ENCODE data around the gene CHD3. TPM values are rescaled to one million over a fixed set of nuclear protein-coding genes. Genes with fewer than 3 reads are reported as not detected.

Gene CHD3
- 21.3 and 23.8 TPM in 2 replicates for total RNA-seq (2014; rRNA removed; shearing (Covaris generic); ENCODE audit: low replicate concordance)

DNA sequence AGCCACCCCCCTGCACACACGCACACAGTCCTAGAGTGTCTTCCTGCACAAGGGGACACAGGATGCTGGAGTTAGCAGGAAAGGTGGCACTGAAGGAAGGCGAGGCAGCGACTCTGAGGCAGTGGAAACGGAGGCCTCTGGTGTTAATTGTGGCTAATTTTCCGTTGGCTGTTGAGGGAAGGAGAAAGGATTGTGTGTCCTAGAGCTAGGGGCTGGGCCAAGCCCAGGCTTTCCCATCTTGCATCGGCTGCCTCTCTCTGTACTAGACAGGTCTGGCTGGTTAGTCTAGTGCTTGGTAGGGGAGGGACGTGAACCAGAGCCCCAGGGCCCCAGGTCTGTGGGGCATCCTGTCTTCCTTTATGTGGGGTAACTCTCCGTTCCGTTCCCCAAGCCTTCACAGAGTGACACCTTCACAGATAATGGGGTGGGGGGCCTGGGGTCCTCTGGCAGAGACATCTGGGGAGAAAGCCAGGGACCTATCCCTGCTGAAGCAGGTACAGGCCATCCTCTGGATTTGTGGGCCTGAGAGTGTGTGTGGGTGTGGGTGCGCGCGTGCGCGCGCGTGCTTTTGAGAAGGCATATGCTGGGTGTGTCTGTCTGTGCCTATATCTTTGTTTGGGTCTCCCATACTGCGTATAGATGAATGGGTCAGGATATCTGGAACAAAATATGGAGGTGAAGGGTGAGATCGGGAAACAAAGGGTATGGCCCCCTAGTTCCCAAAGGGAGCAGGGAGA, at the start of gene CHD3:
TSS of gene CHD3 (plus strand) at position 606 of the 737 bp plus-strand sequence. CDS start 212 bp downstream, outside the sequence.
- no peak for DNase-seq (ENCODE audit: low read depth)
- in situ Hi-C loops (cut with HindIII; ENCODE audit: low pct_unique_long_range_greater_than_20kb, low sequenced_read_pairs) = no loop called here

DNA sequence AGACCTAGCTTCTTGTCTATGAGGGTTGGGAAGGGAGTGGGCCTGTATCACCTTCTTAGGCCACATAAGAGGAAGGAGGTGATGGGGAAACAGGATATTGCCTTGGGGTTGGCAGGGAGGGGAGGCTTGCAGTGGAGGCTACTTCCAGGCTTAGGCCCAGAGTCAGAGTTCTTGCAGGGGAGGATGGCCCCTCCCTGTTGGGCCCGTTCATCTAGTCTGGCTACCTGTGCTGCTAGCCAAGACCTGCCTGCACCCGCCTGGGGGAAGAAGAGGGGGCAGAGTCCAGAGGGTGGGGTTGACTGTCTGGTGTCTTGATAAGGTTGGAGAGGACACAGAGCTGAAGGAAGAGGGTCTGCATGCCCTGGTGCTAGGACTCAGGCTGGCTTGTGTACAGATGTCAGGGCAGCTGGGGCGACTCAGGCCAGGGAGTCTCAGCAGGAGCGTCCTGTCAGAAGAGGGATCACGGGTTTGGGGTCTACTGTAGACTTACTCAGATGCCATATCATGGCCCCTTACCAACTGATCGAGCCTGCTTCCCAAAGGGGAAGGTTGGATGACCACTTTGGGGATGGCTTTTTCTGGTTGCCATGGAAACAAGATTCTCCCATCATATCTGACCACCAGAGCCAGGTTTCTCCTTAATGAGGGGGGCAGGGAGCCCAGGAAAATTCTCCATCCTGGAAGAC, 49.3 kb upstream of the CHD3 start:
- in situ Hi-C loops (cut with HindIII; ENCODE audit: low pct_unique_long_range_greater_than_20kb, low sequenced_read_pairs) = no loop called here
- DNase-seq (ENCODE audit: low read depth) = no peak

DNA sequence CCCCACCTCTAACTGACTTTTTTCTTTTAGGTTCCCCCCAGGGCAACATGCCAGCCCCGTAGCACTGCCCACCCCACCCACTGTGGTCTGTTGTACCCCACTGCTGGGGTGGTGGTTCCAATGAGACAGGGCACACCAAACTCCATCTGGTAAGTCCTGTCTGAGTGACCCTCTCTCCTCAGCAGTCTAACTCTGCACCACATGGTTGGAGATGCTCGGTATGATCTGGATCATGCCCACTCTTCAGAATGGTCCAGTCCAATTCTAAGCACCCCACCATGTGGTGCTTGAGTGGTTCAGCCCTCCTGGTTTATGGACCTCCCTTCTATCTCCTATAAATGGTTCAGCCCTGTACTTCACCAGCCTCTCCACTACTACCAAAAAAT, 48.7 kb upstream of the CHD3 start:
- in situ Hi-C loops (cut with HindIII; ENCODE audit: low pct_unique_long_range_greater_than_20kb, low sequenced_read_pairs) = no loop called here
- DNase-seq (ENCODE audit: low read depth) = no peak

GRCh38 chr17:7840441-7840840, 48.1 kb upstream of the CHD3 start:
- DNase-seq (ENCODE audit: low read depth) = no peak
- in situ Hi-C loops (cut with HindIII; ENCODE audit: low pct_unique_long_range_greater_than_20kb, low sequenced_read_pairs) = no loop called here

DNA sequence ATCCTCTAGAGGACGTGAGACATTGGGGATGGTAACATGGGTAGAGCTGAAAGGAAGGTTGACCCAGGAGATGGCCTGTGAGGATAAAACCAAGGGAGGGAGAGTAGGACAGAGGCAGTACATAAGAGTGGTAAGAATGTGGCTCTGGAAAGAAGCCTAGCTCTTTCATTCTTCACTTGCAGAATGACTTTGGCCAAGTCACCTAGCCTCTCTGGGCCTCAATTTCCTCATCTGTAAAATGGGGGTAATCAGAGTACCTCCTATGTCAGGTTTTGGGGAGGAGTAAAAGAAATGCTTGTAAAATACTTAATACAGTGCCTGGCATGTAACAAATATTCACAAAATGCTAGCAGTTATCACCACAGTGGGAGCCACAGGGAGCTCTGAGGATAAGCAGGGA, 47.7 kb upstream of the CHD3 start:
- DNase-seq (ENCODE audit: low read depth) = no peak
- in situ Hi-C loops (cut with HindIII; ENCODE audit: low pct_unique_long_range_greater_than_20kb, low sequenced_read_pairs) = no loop called here

DNA sequence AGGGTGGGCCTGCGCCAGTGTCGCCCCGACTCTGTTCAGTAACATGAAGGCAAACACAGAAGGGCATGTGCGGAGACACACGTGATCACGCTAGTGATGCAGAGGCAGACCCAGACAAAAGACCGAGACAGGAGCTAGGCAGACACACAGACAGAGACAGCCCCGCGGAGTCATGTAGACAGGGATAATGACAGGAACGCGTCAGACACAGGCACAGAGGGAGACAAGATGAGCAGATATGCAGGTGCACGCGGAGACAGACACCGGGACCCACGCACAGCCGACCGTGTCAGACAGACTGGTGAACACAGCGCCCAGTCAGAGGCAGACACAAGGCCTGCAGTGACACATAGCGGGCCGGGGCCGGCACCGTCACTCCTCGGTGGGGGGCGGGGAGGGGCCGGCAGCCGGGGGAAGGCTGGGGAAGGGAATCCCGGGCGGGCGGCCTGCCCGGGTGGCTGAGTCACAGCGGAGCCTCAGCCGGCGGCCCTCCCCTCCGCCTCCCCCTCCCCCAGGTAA, 47.1 kb upstream of the CHD3 start:
- DNase-seq (ENCODE audit: low read depth) = no peak
- in situ Hi-C loops (cut with HindIII; ENCODE audit: low pct_unique_long_range_greater_than_20kb, low sequenced_read_pairs) = no loop called here

- in situ Hi-C loops (cut with HindIII; ENCODE audit: low pct_unique_long_range_greater_than_20kb, low sequenced_read_pairs) = no loop called here
- DNase-seq (ENCODE audit: low read depth) = peak; percentile 81
These were observed 46.6 kb upstream of the CHD3 start for GRCh38 chr17:7841915-7842379.

DNA sequence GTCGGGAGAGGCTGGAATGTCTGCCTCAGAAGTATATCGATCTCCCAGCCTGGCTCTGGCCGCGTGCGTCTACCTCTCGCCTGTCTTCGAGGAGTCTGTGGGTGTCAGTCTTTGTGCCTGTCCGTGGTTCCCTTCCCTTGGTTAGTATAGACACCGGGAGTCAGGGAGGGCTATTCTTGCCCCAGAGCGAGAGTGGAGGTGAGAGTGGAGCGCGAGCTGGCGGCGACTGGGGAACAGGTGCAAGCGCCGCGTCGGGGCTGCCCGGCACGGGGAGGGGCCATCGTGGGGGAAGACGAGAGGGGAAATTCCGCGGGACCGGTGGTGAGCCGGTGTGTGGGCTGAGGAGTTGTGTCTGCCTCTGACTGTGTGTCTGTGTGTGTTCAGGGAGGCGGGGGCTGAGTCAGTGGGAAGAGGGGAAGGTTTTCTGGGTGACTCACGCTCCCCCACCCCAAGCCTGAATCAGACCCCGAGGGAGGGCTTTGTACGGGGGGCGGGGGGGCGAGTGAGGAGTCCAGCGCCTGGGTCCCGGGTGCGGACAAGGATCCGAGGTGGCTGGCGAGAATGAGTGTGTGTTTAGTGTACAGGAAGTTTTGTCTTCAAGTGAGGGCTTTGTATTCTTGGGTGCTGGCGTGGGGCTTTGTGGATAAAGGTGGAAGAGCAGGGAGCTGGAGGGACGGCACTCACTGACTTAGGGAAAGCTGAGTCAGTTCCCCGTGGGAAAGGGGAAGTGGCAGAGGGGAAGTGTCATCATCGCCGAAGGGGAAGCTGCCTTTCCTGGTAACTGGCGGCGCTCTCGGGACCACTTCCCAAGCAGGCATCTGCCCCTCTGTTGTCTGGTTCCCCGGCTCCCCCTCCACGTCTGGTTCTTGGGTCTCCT, 46.0 kb upstream of the CHD3 start:
- in situ Hi-C loops (cut with HindIII; ENCODE audit: low pct_unique_long_range_greater_than_20kb, low sequenced_read_pairs) = no loop called here
- DNase-seq (ENCODE audit: low read depth) = peak; percentile 61

DNA sequence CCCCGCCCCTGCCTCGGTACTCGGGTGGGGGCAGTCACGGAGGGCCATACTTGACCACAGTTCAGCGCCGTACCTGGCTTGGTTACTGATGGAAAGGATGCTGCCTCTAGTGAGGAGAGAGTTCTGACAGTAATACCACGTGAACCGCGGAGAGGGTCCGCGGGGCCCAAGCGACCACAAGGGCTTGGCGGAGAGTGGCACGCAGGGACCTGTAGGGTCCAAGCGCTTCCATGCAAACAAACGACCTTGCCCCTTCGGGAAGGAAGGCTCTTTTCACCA, 45.4 kb upstream of the CHD3 start:
- no peak for DNase-seq (ENCODE audit: low read depth)
- in situ Hi-C loops (cut with HindIII; ENCODE audit: low pct_unique_long_range_greater_than_20kb, low sequenced_read_pairs) = no loop called here

GRCh38 chr17:7843536-7844291, 44.9 kb upstream of the CHD3 start:
- peak; percentile 71 for DNase-seq (ENCODE audit: low read depth)
- in situ Hi-C loops (cut with HindIII; ENCODE audit: low pct_unique_long_range_greater_than_20kb, low sequenced_read_pairs) = no loop called here

GRCh38 chr17:7844292-7845154, 44.1 kb upstream of the CHD3 start:
- in situ Hi-C loops (cut with HindIII; ENCODE audit: low pct_unique_long_range_greater_than_20kb, low sequenced_read_pairs) = no loop called here
- DNase-seq (ENCODE audit: low read depth) = peak; percentile 89

DNA sequence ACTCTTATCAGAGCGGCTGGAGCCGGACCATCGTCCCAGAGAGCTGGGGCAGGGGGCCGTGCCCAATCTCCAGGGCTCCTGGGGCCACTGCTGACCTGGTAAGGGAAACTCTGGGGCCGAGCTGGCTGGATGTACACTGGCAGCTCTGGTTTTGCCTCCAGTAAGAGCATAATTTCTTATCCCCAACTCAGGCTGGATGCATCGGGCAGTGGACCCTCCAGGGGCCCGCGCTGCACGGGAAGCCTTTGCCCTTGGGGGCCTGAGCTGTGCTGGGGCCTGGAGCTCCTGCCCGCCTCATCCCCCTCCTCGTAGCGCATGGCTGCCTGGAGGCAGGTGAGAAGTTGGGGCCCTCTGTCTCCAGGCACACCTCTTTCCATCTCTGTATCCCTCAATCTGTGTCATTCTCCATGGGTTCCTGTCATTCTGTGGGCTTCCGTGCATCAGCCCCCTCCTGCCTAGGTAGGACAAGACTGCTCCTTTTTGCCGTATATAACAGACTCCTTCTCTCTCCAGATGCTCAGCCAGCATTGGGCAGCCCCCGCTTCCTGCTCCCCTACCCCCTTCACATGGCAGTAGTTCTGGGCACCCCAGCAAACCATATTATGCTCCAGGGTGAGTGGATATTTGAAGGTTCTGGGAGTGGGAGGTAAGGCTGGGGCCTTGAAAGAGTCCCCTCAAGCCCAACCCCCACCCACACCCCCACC, 43.1 kb upstream of the CHD3 start:
- no peak for DNase-seq (ENCODE audit: low read depth)
- in situ Hi-C loops (cut with HindIII; ENCODE audit: low pct_unique_long_range_greater_than_20kb, low sequenced_read_pairs) = no loop called here

DNA sequence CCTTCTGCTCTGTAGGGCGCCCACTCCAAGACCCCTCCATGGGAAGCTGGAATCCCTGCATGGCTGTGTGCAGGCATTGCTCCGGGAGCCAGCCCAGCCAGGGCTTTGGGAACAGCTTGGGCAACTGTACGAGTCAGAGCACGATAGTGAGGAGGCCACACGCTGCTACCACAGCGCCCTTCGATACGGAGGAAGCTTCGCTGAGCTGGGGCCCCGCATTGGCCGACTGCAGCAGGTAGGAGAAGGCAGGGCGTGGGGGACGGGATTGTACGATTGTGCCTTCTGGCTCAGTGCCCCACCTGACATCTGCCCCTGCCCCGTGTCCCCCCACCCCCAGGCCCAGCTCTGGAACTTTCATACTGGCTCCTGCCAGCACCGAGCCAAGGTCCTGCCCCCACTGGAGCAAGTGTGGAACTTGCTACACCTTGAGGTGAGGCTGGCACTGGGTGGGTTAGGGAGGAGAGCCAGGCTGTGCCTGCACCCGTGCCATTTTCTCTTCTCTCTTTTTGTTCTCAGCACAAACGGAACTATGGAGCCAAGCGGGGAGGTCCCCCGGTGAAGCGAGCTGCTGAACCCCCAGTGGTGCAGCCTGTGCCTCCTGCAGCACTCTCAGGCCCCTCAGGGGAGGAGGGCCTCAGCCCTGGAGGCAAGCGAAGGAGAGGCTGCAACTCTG, 42.4 kb upstream of the CHD3 start:
- in situ Hi-C loops (cut with HindIII; ENCODE audit: low pct_unique_long_range_greater_than_20kb, low sequenced_read_pairs) = no loop called here
- no peak for DNase-seq (ENCODE audit: low read depth)

DNA sequence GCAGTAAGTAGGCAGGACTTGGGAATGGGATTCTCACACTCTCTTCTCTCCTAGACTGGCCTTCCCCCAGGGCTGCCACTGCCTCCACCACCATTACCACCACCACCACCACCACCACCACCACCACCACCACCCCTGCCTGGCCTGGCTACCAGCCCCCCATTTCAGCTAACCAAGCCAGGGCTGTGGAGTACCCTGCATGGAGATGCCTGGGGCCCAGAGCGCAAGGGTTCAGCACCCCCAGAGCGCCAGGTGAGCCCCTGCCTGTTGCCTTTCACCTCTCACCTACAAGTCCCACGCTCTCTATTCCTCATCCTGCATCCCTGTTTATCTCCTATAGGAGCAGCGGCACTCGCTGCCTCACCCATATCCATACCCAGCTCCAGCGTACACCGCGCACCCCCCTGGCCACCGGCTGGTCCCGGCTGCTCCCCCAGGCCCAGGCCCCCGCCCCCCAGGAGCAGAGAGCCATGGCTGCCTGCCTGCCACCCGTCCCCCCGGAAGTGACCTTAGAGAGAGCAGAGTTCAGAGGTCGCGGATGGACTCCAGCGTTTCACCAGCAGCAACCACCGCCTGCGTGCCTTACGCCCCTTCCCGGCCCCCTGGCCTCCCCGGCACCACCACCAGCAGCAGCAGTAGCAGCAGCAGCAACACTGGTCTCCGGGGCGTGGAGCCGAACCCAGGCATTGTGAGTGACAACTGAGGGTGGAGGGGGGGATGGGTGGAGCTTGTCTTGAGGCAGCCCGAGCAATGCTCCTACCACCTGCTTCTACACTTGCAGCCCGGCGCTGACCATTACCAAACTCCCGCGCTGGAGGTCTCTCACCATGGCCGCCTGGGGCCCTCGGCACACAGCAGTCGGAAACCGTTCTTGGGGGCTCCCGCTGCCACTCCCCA, 41.6 kb upstream of the CHD3 start:
- no peak for DNase-seq (ENCODE audit: low read depth)
- in situ Hi-C loops (cut with HindIII; ENCODE audit: low pct_unique_long_range_greater_than_20kb, low sequenced_read_pairs) = no loop called here

- no peak for DNase-seq (ENCODE audit: low read depth)
- in situ Hi-C loops (cut with HindIII; ENCODE audit: low pct_unique_long_range_greater_than_20kb, low sequenced_read_pairs) = no loop called here
These were observed 40.4 kb upstream of the CHD3 start for GRCh38 chr17:7848131-7848579.
